Measurements from ENCODE around the gene MAGIX.
A peak's percentile ranks its signal among the peaks of the same experiment; 100 is the strongest.

The MAGIX gene

GRCh38 chrX:49197543-49198087 is 35.1 kb downstream of the MAGIX start:
- Histone ChIP-seq H3K4me3 (no peak overlapping the region), H3K4me1 (peaks cover 0 to 15% (median 8%) of the 10 kb centered on the region in 4 donors), H3K27me3 (no peaks in the 10 kb centered on the region), H3K36me3 (no peaks in the 10 kb centered on the region), H3K9me3 (no peaks in the 10 kb centered on the region), H3K27ac (no peak overlapping the region)
- intact Hi-C loops (cut with DNase I; ENCODE audit: low total_unique reads) = no loop called here
- DNase-seq = no peak
- TF ChIP-seq, protein P1, sequence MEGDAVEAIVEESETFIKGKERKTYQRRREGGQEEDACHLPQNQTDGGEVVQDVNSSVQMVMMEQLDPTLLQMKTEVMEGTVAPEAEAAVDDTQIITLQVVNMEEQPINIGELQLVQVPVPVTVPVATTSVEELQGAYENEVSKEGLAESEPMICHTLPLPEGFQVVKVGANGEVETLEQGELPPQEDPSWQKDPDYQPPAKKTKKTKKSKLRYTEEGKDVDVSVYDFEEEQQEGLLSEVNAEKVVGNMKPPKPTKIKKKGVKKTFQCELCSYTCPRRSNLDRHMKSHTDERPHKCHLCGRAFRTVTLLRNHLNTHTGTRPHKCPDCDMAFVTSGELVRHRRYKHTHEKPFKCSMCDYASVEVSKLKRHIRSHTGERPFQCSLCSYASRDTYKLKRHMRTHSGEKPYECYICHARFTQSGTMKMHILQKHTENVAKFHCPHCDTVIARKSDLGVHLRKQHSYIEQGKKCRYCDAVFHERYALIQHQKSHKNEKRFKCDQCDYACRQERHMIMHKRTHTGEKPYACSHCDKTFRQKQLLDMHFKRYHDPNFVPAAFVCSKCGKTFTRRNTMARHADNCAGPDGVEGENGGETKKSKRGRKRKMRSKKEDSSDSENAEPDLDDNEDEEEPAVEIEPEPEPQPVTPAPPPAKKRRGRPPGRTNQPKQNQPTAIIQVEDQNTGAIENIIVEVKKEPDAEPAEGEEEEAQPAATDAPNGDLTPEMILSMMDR (IDR thresholded peaks at IDR 0.05) = no peak

GRCh38 chrX:49198540-49199314 is 36.2 kb downstream of the MAGIX start:
- intact Hi-C loops (cut with DNase I; ENCODE audit: low total_unique reads) = no loop called here
- H3K36me3 ChIP-seq = no peaks in the 10 kb centered on the region
- DNase-seq = no peak
- H3K27me3 ChIP-seq = no peaks in the 10 kb centered on the region
- H3K9me3 ChIP-seq = no peaks in the 10 kb centered on the region
- TF ChIP-seq, protein P1 (IDR thresholded peaks at IDR 0.05) = no peak
- peaks cover 0 to 15% (median 8%) of the 10 kb centered on the region in 4 donors for H3K4me1 ChIP-seq
- H3K27ac ChIP-seq = no peak overlapping the region
- H3K4me3 ChIP-seq = no peak overlapping the region

DNA sequence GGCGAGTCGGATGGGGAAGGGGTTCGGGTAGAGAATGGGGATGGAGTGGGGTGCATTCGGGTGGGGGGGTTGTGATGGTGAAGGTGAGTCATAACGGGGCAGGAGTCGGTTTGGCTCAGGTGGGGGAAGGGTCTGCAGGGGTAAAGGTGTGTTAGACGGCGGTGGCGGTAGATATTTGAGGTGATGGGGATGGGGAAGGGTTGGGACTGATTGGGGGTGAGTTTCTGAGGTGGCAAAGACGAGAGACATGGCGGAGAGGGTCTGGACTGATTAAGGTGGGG is 36.7 kb downstream of the MAGIX start:
- DNase-seq = no peak
- H3K27ac ChIP-seq = peak overlapping the region in 1 of 2 donors; percentile 61
- intact Hi-C loops (cut with DNase I; ENCODE audit: low total_unique reads) = no loop called here

DNA sequence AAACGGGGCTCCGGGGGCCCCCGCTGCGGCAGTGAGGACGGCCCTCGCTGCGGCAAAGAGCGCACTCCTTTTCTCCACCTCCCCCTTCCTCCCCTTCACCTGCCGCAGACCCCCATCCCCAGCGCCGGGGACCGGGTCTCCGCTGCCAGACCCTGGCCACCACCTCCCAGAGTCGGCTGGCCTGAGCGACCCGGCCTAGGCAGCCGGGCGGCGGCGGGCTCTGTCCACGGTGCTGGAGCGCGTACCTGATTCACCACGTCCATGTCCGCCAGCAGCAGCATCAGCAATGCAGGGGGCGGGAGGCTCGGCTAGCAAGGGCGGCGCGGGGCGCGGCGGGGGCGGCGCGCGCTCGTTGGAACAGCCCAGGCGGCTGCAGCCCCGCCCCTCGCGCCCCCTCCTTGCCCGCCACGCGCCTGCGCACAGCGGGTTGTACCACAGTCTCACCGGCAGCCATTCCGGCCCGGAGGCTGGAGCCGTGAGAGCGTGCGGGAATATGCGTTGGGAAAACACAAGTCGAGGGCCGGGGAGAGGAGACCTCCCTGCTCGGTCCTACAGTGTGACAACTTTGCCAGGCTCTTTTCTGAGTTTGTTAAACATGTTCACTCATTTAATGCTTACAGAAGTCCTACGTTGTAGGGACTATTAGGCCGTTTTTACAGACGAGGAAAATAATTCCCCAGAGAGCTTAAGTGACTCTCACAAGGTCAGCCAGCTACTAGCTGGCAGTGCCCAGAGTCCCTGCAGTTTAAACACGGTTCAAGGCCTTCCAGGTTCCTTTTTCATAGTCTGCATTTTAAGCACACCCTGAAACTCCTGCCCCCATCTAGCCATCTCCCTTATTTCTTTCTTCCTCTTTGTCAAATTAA is 37.6 kb downstream of the MAGIX start, which contains the start of gene SYP:
TSS of gene SYP (minus strand) at position 288 of the 866 bp plus-strand sequence. CDS start at position 281, 7 bp downstream.
- Histone ChIP-seq H3K9me3 (no peaks in the 10 kb centered on the region), H3K36me3 (no peaks in the 10 kb centered on the region), H3K4me3 (peak within 1 kb of the TSS; percentile 46 to 50), H3K27ac (peak within 1 kb of the TSS; percentile 66 to 77), H3K27me3 (no peaks in the 10 kb centered on the region), H3K4me1 (peaks cover 0 to 15% (median 8%) of the 10 kb centered on the region in 4 donors)
- TF ChIP-seq, protein P1 (IDR thresholded peaks at IDR 0.05) = no peak
- intact Hi-C loops (cut with DNase I; ENCODE audit: low total_unique reads) = no loop called here
- DNase-seq = peak; percentile 89 to 92

More for the DNA sequence above, 36.7 kb downstream of the MAGIX start:
- Histone ChIP-seq H3K27me3 (no peaks in the 10 kb centered on the region), H3K9me3 (no peaks in the 10 kb centered on the region), H3K4me3 (peak overlapping the region in 1 of 2 donors; percentile 50), H3K4me1 (peaks cover 0 to 15% (median 8%) of the 10 kb centered on the region in 4 donors), H3K36me3 (no peaks in the 10 kb centered on the region)
- TF ChIP-seq, protein P1 (IDR thresholded peaks at IDR 0.05) = no peak

GRCh38 chrX:49202022-49202421 is 39.5 kb downstream of the MAGIX start:
- H3K27me3 ChIP-seq = no peaks in the 10 kb centered on the region
- intact Hi-C loops (cut with DNase I; ENCODE audit: low total_unique reads) = no loop called here
- no peaks in the 10 kb centered on the region for H3K36me3 ChIP-seq

More at GRCh38 chrX:49202022-49202421, 39.5 kb downstream of the MAGIX start:
- H3K4me3 ChIP-seq = no peak overlapping the region
- H3K27ac ChIP-seq = no peak overlapping the region
- H3K9me3 ChIP-seq = no peaks in the 10 kb centered on the region
- TF ChIP-seq, protein P1 (IDR thresholded peaks at IDR 0.05) = no peak
- no peak for DNase-seq
- peaks cover 0 to 15% (median 8%) of the 10 kb centered on the region in 4 donors for H3K4me1 ChIP-seq

Data from tibial artery (tissue), 4 donors.